Lower leg skin (tissue), 4 donors: Measurements from ENCODE around the gene SRPRB. TPM values are rescaled to one million over a fixed set of nuclear protein-coding genes. Genes with fewer than 3 reads are reported as not detected.

ENCODE experiments used
- DNase-seq, 2 donors: peaks; one replicate each; pipeline ENCODE4 v3.0.0-alpha.2; 2019; ENCODE audit warnings: low spot score in 2 of 2
- H3K4me3 ChIP-seq: fragments of 200-600 bp; sonication (generic); 2 replicates; pipeline ENCODE4 v1.5.1; 2017; ENCODE audit warnings: mild to moderate bottlenecking, low read depth; ENCODE audit not compliant: poor library complexity, severe bottlenecking
- CTCF ChIP-seq, 3 donors: fragments of 450-650 bp; IDR thresholded peaks; one replicate each; pipeline ENCODE4 v1.5.1; 2016; ENCODE audit warnings: antibody characterized with exemption in 3 of 3, mild to moderate bottlenecking in 3 of 3, moderate library complexity in 2 of 3
- POLR2A ChIP-seq, 2 donors: fragments of 450-650 bp; IDR thresholded peaks; one replicate each; pipeline ENCODE4 v1.6.1; 2016 to 2017; ENCODE audit warnings: antibody characterized with exemption in 2 of 2, mild to moderate bottlenecking in 1 of 2, moderate library complexity in 1 of 2
- WGBS, 2 donors: methylation state at CpG; one replicate each; pipeline ENCODE4 v1.1.5; 2018; 5-methylcytosine and 5-hydroxymethylcytosine counted together
- intact Hi-C: fragments of 100-400 bp; cut with DNase I; formaldehyde crosslinking; loops from one replicate; pipeline ENCODE4 v1.15.0; 2023; ENCODE audit warnings: low total_unique reads
- total RNA-seq, 4 donors: library from RNA; depleted of rRNA; stranded (reverse); fragments of >200 nt; gene quantifications; one replicate each; pipeline ENCODE4 v1.1.0, GENCODE V29; 2016

SRPRB gene
- total RNA-seq, 4 donors from 2014 or later, result 20.0 to 25.6 (median 20.7) TPM

GRCh38 chr3:133825969-133826727, 20.5 kb downstream of the SRPRB start:
- intact Hi-C loops, result no loop called here
- WGBS, 2 donors, result 85% methylated on average over 12 of the region's 12 CpGs
- TF ChIP-seq CTCF (IDR thresholded peaks at IDR 0.05) (no peak), POLR2A (IDR thresholded peaks at IDR 0.05) (no peak)
- no peak for DNase-seq
- H3K4me3 ChIP-seq, result no peak overlapping the region

- intact Hi-C loops, result no loop called here
- TF ChIP-seq POLR2A (IDR thresholded peaks at IDR 0.05) (no peak), CTCF (IDR thresholded peaks at IDR 0.05) (no peak)
- DNase-seq, result no peak
- 24 to 57% methylated on average over 1 of the region's 1 CpG for WGBS, 2 donors
- H3K4me3 ChIP-seq, result no peak overlapping the region
These were observed 21.5 kb downstream of the SRPRB start for GRCh38 chr3:133827136-133827535.

DNA sequence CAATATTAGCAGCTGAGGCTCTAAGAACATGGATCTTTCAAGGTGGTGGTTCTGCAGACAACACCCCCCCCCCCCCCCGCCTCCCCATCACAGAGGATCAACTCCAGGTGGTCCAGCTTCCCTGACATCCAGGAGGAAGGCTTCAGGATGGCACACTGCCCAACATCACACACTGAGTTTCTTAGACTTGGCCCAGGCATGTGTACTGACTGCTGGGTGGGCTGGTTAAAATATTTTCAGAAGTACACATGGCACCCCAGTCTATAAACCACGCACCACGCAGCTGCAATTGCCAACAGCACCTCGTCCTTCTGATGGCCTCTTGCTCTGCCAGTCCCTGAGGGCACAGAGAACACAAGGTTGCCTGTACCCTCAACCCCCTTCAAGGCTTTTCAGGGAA, 22.1 kb downstream of the SRPRB start:
- intact Hi-C loops, result no loop called here
- no peak for TF ChIP-seq POLR2A (IDR thresholded peaks at IDR 0.05)
- TF ChIP-seq CTCF (IDR thresholded peaks at IDR 0.05), result no peak
- H3K4me3 ChIP-seq, result no peak overlapping the region
- WGBS, 2 donors, result 80 to 81% methylated on average over 4 of the region's 4 CpGs
- DNase-seq, result no peak

DNA sequence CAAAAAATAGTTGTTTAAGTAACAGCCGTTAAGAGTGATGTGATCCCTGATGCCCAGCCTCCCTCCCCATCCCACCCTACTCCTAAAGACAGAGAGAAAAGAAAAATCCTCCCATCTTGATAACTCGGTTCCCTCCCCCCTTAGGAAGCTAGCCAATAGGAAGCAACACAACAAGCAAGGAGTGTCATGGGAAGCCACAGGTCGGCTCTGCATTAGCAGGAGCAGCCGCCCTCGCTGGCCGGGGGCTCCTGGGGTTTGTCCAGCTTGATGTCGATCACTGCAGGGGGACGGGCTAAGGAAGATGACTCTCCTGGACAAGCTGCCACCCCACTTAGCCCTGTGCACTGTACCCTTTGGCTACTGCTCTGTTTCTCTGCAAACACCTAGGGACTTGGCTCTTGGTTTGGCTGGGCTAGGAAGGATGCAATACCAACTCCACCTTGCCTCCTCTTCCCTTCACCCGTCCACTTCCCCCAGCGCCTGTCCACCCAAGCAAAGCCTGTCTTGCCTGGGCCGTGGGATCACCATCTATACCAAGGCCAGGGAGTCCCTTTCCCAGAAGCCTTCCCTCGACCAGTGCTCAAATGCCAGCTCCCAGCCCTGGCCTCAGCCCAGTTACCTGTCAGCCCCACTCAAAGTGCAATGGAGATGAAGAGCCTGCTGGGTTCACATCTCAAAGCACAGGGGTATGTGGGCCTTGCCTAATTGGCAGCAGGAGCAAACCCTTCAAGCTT, 23.1 kb downstream of the SRPRB start:
- no peak for DNase-seq
- 81% methylated on average over 12 of the region's 12 CpGs for WGBS, 2 donors
- TF ChIP-seq POLR2A (IDR thresholded peaks at IDR 0.05) (no peak), CTCF (IDR thresholded peaks at IDR 0.05) (no peak)
- intact Hi-C loops, result no loop called here
- no peak overlapping the region for H3K4me3 ChIP-seq

DNA sequence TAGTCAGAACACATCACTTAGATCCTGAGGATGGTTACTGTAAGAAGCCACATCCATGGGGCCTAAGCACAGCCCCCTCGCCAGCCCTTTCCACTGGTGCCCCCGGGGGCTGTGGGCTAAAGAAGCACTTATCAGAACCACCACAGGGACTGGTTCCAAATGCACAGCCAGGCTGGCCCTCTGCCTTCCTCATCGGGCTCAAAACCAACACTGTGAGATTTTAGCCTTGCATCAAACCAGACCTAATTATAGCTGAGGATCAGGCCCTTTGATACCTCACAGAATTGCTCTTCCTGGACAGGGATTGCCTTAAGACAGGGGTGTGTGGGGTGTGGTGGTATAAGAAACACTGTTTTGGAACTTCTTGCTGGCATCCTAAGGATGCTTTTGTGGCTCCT, 23.7 kb downstream of the SRPRB start:
- WGBS, 2 donors, result 80 to 81% methylated on average over 3 of the region's 3 CpGs
- DNase-seq, result no peak
- intact Hi-C loops, result no loop called here
- no peak for TF ChIP-seq POLR2A (IDR thresholded peaks at IDR 0.05)
- TF ChIP-seq CTCF (IDR thresholded peaks at IDR 0.05), result no peak
- no peak overlapping the region for H3K4me3 ChIP-seq
